ENCODE results near the gene SLC35G1.

DNA sequence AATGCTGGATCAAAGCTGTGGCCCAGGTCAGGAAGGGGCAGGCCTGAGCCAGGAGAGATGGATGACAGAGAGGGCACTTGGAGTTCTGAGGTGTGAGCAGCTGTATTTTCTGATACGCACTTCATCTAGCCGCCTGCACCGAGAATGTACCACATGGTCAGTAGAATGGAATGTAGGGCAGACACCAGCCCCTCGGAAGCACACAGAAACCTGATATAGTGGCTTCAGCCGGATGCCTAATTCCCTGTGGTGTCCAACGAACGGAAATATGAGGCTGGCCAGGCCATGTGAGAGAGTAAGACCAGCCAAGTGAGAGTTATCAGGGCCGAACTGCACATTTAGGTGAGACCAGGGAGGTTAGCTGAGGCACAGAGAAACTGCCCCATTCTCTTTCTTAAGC, 53.3 kb downstream of the SLC35G1 start:
- TF ChIP-seq, protein P1, sequence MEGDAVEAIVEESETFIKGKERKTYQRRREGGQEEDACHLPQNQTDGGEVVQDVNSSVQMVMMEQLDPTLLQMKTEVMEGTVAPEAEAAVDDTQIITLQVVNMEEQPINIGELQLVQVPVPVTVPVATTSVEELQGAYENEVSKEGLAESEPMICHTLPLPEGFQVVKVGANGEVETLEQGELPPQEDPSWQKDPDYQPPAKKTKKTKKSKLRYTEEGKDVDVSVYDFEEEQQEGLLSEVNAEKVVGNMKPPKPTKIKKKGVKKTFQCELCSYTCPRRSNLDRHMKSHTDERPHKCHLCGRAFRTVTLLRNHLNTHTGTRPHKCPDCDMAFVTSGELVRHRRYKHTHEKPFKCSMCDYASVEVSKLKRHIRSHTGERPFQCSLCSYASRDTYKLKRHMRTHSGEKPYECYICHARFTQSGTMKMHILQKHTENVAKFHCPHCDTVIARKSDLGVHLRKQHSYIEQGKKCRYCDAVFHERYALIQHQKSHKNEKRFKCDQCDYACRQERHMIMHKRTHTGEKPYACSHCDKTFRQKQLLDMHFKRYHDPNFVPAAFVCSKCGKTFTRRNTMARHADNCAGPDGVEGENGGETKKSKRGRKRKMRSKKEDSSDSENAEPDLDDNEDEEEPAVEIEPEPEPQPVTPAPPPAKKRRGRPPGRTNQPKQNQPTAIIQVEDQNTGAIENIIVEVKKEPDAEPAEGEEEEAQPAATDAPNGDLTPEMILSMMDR (IDR thresholded peaks at IDR 0.05) = no peak
- TF ChIP-seq POLR2A (IDR thresholded peaks at IDR 0.05) = no peak
